ENCODE data around the gene SEPTIN7. TPM values are rescaled to one million over a fixed set of nuclear protein-coding genes. Genes with fewer than 3 reads are reported as not detected.

The SEPTIN7 gene
- total and polyA plus RNA-seq, 2 of the 13 experiments (the other 11 are each of a cell fraction or from before 2014, with no cell fraction given) = 103 to 129 TPM

GRCh38 chr7:35846816-35847412, 46.1 kb downstream of the SEPTIN7 start (continued):
- TF ChIP-seq, protein P1, sequence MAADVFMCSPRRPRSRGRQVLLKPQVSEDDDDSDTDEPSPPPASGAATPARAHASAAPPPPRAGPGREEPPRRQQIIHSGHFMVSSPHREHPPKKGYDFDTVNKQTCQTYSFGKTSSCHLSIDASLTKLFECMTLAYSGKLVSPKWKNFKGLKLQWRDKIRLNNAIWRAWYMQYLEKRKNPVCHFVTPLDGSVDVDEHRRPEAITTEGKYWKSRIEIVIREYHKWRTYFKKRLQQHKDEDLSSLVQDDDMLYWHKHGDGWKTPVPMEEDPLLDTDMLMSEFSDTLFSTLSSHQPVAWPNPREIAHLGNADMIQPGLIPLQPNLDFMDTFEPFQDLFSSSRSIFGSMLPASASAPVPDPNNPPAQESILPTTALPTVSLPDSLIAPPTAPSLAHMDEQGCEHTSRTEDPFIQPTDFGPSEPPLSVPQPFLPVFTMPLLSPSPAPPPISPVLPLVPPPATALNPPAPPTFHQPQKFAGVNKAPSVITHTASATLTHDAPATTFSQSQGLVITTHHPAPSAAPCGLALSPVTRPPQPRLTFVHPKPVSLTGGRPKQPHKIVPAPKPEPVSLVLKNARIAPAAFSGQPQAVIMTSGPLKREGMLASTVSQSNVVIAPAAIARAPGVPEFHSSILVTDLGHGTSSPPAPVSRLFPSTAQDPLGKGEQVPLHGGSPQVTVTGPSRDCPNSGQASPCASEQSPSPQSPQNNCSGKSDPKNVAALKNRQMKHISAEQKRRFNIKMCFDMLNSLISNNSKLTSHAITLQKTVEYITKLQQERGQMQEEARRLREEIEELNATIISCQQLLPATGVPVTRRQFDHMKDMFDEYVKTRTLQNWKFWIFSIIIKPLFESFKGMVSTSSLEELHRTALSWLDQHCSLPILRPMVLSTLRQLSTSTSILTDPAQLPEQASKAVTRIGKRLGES (CRISPR knock-in tag; IDR thresholded peaks at IDR 0.05; ENCODE audit: borderline replicate concordance) = no peak
- TF ChIP-seq, protein P2, sequence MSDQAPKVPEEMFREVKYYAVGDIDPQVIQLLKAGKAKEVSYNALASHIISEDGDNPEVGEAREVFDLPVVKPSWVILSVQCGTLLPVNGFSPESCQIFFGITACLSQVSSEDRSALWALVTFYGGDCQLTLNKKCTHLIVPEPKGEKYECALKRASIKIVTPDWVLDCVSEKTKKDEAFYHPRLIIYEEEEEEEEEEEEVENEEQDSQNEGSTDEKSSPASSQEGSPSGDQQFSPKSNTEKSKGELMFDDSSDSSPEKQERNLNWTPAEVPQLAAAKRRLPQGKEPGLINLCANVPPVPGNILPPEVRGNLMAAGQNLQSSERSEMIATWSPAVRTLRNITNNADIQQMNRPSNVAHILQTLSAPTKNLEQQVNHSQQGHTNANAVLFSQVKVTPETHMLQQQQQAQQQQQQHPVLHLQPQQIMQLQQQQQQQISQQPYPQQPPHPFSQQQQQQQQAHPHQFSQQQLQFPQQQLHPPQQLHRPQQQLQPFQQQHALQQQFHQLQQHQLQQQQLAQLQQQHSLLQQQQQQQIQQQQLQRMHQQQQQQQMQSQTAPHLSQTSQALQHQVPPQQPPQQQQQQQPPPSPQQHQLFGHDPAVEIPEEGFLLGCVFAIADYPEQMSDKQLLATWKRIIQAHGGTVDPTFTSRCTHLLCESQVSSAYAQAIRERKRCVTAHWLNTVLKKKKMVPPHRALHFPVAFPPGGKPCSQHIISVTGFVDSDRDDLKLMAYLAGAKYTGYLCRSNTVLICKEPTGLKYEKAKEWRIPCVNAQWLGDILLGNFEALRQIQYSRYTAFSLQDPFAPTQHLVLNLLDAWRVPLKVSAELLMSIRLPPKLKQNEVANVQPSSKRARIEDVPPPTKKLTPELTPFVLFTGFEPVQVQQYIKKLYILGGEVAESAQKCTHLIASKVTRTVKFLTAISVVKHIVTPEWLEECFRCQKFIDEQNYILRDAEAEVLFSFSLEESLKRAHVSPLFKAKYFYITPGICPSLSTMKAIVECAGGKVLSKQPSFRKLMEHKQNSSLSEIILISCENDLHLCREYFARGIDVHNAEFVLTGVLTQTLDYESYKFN (CRISPR knock-in tag; conservative IDR thresholded peaks at IDR 0.05) = no peak

DNA sequence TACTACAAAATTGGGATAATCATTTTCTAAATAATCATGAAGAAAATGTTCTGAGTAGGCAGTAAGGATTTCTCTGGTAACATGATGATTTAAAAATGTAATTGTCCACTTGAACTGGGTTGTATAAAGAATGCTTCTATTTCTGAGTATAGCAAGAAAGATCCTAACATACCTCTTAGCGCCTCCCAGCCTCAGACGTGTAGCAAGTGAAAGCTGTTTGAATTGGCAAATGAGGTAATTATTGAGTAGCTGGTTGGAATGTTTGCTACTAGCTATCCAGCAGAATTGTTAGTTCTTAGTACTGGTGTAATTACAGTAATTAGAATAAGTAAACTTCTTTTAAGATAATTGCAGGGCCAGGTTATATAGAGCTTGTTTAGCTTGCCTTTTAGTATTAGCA, 47.9 kb downstream of the SEPTIN7 start:
- no peaks in the 10 kb centered on the region for H3K9me3 ChIP-seq (ENCODE audit: low read length)
- peaks cover 19% of the 10 kb centered on the region for H3K79me2 ChIP-seq (ENCODE audit: insufficient read depth, low read length)
- no peak for FAIRE-seq
- H4K20me1 ChIP-seq (ENCODE audit: insufficient read depth, low read length) = peaks cover 2% of the 10 kb centered on the region; the same call in 1 of the 2 replicates
- H3K27ac ChIP-seq (ENCODE audit: extremely low read length, insufficient read depth, low read length) = no peak overlapping the region
- no TSS peak for BruUV-seq (replicated peaks)
- in situ Hi-C loops (cut with HindIII; ENCODE audit: extremely low pct_ligation_motif_present, low pct_unique_long_range_greater_than_20kb) = no loop called here
- DNase-seq (ENCODE audit: low spot score) = no peak
- peaks cover 9% of the 10 kb centered on the region for H3K4me1 ChIP-seq (ENCODE audit: insufficient read depth, low read length)
- H3K27me3 ChIP-seq (ENCODE audit: control insufficient read depth in 1 of 2, insufficient read depth in 2 of 2, low read length in 2 of 2) = no peaks in the 10 kb centered on the region
- no peak for ATAC-seq
- no peak overlapping the region for H3K4me3 ChIP-seq (replicated peaks in 1 of 3; ENCODE audit: insufficient read depth in 1 of 3, low read depth in 2 of 3, low read length in 3 of 3)
- H3K36me3 ChIP-seq (replicated peaks in 1 of 2; ENCODE audit: control insufficient read depth in 1 of 2, insufficient read depth in 2 of 2, low read length in 2 of 2) = peaks cover 5 to 12% of the 10 kb centered on the region in 2 experiments; a peak in 4 of 5 replicates
- H2AFZ ChIP-seq (ENCODE audit: low read length) = no peak overlapping the region
- H3K9ac ChIP-seq (ENCODE audit: insufficient read depth, low read depth, low read length) = no peak overlapping the region
- H3K4me2 ChIP-seq (ENCODE audit: low read depth, low read length) = no peak overlapping the region
- POLR2A ChIA-PET = no interaction called here
- TF ChIP-seq SRSF9 (IDR thresholded peaks at IDR 0.05; ENCODE audit: borderline replicate concordance, insufficient read depth, low read depth, low read length, poor library complexity, severe bottlenecking) (no peak), MAF1 (CRISPR knock-in tag; IDR thresholded peaks at IDR 0.05; ENCODE audit: borderline replicate concordance) (no peak)
- TF ChIP-seq, protein P3, sequence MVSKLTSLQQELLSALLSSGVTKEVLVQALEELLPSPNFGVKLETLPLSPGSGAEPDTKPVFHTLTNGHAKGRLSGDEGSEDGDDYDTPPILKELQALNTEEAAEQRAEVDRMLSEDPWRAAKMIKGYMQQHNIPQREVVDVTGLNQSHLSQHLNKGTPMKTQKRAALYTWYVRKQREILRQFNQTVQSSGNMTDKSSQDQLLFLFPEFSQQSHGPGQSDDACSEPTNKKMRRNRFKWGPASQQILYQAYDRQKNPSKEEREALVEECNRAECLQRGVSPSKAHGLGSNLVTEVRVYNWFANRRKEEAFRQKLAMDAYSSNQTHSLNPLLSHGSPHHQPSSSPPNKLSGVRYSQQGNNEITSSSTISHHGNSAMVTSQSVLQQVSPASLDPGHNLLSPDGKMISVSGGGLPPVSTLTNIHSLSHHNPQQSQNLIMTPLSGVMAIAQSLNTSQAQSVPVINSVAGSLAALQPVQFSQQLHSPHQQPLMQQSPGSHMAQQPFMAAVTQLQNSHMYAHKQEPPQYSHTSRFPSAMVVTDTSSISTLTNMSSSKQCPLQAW (CRISPR knock-in tag; IDR thresholded peaks at IDR 0.05) = no peak
- 89% methylated on average over 2 of the region's 2 CpGs for WGBS (ENCODE audit: low lambda C conversion rate)
- CTCF ChIA-PET (ENCODE audit: low intra/inter-chr PET ratio, low total read pairs) = no interaction called here
- intact Hi-C loops (cut with micrococcal nuclease; ENCODE audit: unreplicated experiment) = no loop called here

Measured in HepG2 (cell line).